Fibroblast of mammary gland (primary cell): ENCODE results near the gene SLC6A17.

Experiments used
- DNase-seq: peaks from one replicate; pipeline ENCODE4 v3.0.0-alpha.2; 2010; ENCODE audit warnings: low read depth
- H3K4me3 ChIP-seq: 2 replicates; pipeline ENCODE4 v1.5.1; 2011; ENCODE audit warnings: low read depth, mild to moderate bottlenecking, low read length, moderate library complexity; ENCODE audit not compliant: control insufficient read depth
- TF ChIP-seq, protein P1 (sequence below): conservative IDR thresholded peaks from 2 replicates; pipeline ENCODE4 v1.5.1; 2011; ENCODE audit warnings: low read depth, low read length, inconsistent platforms; ENCODE audit not compliant: control insufficient read depth, insufficient read depth

The SLC6A17 gene

DNA sequence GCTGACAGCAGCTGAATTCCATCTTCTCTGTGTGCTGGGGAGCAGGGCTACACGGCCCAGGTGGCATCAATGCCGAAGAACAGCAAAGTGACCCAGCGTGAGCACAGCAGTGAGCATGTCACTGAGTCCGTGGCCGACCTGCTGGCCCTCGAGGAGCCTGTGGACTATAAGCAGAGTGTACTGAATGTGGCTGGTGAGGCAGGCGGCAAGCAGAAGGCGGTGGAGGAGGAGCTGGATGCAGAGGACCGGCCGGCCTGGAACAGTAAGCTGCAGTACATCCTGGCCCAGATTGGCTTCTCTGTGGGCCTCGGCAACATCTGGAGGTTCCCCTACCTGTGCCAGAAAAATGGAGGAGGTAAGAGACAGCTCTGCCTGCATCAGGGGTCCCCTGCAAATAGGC lies 16.6 kb downstream of the SLC6A17 start:
- TF ChIP-seq, protein P1, sequence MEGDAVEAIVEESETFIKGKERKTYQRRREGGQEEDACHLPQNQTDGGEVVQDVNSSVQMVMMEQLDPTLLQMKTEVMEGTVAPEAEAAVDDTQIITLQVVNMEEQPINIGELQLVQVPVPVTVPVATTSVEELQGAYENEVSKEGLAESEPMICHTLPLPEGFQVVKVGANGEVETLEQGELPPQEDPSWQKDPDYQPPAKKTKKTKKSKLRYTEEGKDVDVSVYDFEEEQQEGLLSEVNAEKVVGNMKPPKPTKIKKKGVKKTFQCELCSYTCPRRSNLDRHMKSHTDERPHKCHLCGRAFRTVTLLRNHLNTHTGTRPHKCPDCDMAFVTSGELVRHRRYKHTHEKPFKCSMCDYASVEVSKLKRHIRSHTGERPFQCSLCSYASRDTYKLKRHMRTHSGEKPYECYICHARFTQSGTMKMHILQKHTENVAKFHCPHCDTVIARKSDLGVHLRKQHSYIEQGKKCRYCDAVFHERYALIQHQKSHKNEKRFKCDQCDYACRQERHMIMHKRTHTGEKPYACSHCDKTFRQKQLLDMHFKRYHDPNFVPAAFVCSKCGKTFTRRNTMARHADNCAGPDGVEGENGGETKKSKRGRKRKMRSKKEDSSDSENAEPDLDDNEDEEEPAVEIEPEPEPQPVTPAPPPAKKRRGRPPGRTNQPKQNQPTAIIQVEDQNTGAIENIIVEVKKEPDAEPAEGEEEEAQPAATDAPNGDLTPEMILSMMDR: no peak
- H3K4me3 ChIP-seq: no peak overlapping the region
- DNase-seq: no peak

DNA sequence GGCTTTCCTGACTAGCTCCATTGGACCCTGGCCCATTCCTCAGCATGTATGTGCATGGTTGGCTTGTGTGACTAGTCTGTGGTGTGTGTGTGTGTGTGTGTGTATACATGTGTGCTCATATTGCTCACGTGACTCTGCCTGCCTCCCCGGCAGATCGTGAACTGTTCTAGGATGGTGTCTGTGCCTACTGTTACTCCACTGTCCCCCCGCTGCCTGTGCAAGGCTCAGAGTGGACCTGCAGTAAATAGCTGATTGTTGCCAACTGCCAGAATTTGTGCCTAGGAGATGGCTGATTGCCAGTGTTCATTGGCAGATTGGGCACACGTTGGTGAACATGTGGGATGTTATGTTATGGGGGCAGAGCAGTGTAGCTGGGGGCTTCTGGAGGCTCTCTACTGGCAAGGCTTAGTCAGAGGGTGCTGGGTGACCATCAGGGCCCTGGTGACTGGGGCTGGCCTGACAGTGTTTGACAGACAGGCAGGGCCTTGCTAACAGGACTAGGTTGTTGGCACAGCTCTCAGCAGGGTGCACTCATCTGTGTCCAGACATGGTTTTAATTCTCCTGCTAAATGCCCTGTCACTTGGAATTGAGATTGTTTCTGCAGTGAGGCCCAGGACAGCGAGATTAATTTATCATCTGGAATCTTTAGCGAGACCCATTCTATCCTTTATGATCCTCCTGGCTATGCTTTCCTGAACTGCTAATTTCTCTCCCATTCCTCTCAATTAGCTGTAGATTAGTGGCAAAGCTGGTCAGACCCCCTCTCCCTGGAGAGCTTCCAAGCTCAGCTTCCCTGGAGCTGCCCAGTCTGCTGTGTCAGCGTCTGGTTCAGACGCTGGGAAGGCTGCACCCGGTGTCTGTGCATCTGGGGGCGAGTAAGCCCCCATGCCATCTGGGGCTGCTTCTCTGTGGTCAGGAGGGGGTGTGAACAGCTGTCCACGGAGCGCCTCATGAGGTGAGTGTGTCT lies 20.8 kb downstream of the SLC6A17 start:
- no peak for DNase-seq
- TF ChIP-seq, protein P1: no peak
- no peak overlapping the region for H3K4me3 ChIP-seq

DNA sequence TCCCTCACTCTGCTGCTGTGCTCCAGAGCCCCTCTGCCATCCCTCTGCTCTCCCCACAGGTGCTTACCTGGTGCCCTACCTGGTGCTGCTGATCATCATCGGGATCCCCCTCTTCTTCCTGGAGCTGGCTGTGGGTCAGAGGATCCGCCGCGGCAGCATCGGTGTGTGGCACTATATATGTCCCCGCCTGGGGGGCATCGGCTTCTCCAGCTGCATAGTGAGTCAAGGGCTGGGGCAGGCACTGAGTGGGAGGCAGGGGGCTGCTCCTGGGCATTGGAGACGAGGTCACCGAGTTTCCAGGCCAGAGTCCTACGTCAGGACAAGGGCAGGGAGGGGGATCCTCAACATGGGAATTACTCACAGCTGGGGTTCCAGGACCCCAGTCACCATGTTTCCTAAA lies 21.7 kb downstream of the SLC6A17 start:
- TF ChIP-seq, protein P1: no peak
- no peak for DNase-seq
- H3K4me3 ChIP-seq: no peak overlapping the region

DNA sequence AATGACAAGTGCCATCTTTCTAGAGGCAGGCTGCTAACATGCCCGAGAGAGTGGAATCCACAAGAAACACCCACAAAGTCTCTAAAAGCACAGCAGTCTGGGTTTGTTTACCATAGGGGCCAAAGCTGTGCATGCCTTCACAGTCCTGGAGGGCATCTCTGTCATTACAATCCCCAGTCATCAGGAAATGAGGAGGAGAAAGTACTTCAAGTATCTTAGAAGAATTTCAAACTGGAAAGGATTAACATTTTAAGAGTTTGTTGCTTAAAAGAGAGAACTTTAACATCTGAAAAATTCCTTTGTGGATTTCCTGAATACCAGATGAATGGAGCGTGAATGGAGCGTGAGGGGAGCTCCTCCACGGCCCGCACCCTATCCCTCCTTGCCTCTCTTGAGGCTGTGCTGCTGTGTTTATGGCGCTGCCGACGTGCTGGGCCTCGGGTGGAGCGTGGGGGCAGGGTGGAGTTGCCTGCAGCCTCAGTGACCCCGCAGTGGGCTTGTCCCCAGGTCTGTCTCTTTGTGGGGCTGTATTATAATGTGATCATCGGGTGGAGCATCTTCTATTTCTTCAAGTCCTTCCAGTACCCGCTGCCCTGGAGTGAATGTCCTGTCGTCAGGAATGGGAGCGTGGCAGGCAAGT lies 23.3 kb downstream of the SLC6A17 start:
- TF ChIP-seq, protein P1: no peak
- no peak for DNase-seq
- H3K4me3 ChIP-seq: no peak overlapping the region

DNA sequence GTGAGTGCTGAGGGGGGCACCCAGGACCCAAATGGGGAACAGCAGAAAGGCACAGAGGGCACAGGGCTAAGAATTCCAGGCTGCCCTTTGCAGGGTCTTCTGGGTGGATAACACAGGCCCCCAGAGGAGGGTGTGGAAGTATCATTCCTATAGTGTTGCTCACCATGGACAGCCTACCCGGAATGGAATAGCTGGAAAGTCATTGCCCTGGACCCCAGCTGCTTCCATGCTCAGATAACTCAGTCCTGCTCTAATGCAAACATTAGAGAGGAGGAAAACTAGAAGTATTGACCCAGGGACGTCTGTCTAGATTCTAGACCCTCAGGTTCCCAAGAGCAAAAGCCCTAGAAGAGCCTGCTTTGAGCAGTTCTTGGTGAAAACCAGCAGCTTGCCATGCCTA lies 24.7 kb downstream of the SLC6A17 start:
- TF ChIP-seq, protein P1: no peak
- no peak overlapping the region for H3K4me3 ChIP-seq
- no peak for DNase-seq

DNA sequence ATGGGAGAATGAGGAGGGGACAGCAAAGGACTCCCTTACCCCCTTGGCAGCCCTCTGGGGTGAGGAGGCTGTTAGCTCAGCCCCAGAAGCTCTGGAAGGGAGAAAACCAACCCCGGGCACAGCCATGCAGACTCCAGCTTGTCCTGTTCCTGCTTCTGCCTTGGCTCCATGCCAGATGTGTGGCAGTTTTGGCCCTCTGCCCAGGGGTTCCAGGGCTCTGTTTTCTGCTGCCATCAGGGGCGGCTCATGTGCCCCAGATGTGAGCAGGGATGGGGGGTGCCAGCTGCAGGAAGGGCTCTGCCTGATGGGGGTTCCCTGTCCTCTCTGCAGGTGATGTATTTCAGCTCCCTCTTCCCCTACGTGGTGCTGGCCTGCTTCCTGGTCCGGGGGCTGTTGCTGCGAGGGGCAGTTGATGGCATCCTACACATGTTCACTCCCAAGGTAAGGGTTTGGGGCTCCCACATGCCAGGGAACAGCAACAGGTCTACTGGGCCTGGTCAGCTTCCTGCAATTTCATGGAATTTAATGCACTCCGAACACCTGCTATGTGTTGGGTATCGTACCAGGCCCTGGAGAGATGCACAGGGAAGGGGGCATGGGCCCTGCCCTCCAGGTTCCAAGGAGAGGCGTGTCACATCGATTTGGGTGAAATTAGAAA lies 26.1 kb downstream of the SLC6A17 start:
- TF ChIP-seq, protein P1: no peak

More for the DNA sequence above, 26.1 kb downstream of the SLC6A17 start:
- H3K4me3 ChIP-seq: no peak overlapping the region
- no peak for DNase-seq
